B cell (primary cell): ENCODE results near the gene PARVA.

Experiments
- CTCF ChIP-seq: fragments of 200-600 bp; IDR thresholded peaks from one replicate; pipeline ENCODE4 v1.8.0; 2022; ENCODE audit warnings: antibody characterized with exemption, mild to moderate bottlenecking
- EZH2 ChIP-seq: IDR thresholded peaks from 2 replicates; pipeline ENCODE4 v1.6.1; 2012; ENCODE audit warnings: borderline replicate concordance, low read depth, mild to moderate bottlenecking, moderate library complexity, low read length; ENCODE audit not compliant: insufficient read depth, poor library complexity, severe bottlenecking

GRCh38 chr11:12377106-12377823, at the start of gene PARVA:
- TF ChIP-seq CTCF, result no peak
- no peak for TF ChIP-seq EZH2
